ENCODE data around the gene CRHR2.
"Not testable (repeated sequence)": the region's sequence is repeated elsewhere in the genome, so short reads cannot be mapped to it uniquely, and the experiment has no call there.

CRHR2 gene

DNA sequence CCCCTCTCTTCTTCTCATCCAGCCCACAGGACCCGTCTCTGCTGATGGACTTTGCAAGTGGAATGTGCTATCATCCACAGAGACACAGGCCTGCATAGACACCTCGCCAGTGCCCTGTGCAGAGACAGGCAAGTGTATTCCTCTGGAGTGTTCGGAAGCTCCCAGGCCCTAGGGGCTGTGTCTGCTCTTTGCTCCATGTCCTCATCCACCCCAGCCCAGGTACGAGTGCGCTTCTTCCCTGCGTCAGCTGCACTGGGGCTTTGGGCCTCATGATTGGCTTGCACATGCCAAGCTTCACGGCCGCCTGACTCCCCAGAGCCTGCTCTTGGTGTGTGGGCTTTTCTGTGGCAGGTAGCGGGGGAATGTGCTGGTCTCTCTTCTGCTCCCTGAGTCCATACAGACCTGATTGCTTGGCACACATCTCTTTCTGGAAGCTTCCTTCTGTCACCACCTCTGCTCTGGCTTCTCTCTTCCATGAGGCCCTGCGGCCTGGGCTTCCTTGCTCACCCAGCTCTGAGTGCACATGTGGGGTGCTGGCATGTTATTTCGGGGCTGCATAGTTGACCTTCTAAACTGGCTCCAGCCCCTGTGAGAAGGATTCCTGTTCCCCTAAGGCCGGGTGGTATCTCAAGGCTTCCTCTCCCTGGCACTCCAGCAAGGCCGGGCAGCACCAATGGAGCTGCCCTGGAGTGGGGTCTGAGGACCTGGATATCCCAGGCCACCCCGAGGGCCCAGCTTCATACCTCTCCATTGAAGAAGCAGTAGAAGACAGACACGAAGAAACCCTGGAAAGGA is 27.8 kb downstream of the CRHR2 start:
- no peak for DNase-seq (ENCODE audit: low read depth)

DNA sequence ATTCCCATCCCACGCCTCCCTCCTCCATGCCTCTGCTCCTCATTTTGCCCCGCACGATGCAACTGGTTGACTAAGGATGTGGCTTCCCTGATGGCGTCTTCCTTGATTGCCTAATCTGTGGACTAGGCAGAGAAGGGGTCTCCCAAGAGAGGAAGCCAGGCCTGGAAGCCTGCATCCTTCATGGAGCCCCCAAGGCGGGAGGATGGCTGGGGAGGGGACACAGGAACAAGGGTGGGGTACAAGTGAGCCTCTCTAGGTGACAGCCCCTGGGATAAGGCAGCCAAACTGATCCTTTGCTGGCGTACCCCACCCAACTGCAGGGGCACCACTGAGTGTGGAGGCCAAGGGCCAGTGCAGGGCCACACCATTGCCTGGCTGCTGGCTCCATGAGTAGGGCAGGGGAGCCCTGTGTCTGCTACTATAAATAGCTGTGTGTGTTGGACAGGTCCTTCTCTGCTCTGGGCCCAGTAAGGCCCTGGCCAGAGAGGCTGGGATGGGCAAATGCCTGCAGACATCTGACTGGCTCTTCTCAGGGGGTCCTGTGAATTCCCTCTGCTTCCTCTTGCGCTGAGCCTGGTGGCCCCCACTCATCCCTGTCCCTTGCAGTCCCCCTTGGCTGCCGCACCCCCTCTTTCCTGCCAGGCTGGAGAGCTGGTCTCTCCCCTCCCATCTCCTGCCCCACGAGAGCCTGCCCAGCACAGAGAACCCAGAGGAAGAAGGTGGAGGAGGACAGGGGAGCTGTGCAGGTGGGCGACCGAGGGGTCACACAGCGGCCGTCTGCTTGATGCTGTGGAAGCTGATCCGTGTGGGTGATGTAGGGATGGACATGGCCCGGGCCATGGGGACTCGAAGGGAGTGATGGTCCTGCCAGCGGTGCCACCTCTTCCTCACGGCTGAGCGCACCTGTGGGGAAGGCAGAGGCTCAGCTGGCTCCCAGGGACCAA is 29.3 kb downstream of the CRHR2 start:
- DNase-seq (ENCODE audit: low read depth): no peak

DNA sequence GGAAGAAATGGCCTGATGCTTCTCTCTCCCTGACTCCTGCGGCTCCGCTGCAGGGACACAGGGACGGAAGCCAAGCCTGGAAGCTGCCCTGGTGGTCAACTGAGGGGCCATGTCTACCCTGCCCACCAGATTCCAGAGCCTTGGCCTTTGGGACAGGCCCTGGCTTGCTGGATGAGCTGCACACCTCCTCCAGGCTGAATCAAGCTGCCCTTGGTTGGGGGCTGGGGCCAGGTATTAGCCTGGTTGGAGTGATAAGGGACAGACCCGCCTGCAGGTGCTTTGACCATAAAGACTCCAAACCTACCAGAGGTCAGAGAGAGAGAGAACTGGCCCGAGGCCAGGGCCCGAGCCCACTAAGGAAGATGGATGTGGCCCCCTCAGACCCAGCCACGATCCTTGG is 30.1 kb downstream of the CRHR2 start:
- no peak for DNase-seq (ENCODE audit: low read depth)

DNA sequence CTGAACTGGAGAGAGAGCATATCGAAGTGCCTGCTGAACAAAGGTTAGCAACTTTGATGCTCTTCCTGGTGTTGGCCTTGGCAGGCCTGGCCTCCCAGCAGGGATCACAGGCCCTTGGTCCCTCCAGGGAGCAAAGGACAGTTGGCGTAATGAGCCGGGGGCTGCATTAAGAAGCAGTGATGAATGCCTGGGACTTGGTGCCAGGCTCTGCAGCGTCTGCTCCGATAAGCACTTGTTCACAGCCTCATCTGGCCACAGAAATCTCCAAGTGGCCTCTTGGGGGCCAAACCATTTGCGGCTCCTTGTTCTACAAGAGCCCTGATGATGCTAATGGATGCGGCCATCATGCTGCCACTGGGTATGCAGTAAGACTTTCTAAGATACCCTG is 31.8 kb downstream of the CRHR2 start:
- no peak for DNase-seq (ENCODE audit: low read depth)

DNA sequence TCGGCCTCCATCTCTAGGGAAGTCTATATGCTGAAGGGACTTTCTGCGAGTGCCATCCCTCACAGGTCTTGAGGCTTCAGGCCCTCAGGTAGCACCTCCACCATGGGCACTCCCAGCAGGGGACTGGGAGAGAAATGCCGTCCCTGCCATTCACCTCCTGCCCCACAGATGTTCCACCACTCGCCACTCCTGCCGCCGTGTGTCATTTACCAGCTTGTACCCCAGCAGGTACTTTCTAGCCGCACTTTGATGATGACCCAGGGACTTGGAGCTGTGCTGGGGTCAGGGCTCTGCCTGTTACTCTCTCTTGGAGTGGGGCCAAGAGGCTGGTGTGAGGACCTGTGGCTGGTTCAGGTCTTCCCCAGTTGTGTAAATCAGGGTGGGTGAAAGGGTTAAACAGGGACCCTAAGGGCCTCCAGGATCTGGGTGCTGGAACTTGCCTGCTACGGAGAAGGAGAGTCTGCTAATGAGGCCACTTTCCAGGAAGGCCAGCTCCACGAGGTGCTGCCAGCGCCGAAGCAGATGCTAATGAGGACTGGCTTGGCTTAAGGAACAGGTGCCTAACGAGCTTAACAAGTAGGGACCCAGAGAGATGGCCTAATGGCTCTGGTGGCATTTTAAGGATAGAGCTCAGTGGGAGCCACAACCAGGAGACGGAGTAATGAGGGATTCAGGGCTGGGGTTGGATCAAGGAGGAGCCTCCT is 32.4 kb downstream of the CRHR2 start:
- DNase-seq (ENCODE audit: low read depth): no peak

DNA sequence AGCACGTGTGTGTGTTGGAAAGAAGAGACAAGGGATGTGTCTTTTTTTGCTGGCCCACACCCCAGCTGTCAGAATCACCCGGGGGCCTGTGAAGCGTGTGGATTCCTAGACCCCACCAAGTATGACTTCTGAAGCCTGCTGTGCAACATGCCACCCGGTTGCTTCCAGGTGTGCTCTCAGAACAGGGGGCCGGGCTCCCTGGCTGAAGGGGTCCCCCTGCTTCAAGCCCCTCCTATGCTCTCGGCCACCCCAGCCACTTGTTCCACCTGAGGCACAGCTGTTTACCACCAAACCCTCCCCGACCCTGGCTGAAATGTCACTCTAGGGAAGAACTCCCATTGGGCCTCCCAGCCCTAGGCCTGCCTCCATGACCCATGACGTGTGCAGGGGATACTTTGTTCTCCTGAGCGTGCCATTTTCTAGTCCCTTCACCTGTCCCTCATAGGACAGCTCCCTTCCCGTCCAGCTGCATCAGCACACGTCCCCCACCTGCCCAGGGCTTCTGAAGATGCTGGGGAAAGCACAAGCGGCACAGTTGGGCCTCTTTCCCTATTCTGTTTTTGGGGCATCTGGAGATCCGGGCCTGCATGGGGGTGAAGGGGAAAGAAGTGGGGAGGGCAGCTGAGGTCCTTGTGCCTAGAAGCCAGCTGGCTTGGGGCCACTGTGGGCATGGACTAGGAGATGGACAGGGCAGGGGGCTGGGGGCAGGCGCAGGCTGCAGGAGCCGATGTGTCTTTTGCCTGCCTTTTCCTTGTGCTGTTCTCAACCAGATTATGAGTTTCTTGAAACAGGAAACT is 33.3 kb downstream of the CRHR2 start:
- DNase-seq (ENCODE audit: low read depth): no peak

DNA sequence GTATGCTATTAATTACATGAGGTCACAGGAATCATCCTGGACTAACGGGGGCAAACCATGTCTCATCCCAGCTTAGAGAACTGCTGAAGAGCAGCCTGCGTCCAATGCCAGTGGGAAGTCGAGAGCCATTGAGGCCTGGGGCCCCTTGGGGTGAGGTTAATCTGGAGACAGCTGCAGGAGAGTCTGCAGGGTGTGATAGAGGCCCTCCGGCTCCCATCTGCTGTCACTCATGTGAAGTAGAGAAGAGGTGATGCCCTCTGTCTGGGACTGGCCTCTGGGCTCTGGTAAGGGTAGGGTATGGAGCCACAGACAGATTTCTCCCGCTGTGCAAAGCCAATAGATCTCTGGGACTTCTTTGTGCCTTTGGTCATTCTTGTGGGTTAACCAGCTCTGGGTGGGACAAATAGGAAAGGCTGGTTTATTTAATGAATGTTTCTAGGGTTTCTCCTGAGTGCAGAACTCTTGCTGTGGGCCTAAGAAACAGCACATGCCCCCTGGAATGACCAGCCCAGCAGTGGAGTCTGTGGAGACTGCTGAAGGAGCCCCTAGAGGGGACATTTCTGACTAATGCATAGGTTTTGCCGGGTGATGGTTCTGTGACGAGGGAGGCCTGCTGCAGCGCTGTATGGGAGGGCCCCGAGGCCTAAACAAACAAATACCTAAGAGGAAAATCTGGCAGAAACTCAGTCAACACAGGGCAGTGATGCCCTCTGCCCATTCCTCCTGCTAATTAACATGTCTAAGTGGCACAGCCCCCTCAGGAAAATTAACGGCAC is 34.5 kb downstream of the CRHR2 start:
- no peak for DNase-seq (ENCODE audit: low read depth)

DNA sequence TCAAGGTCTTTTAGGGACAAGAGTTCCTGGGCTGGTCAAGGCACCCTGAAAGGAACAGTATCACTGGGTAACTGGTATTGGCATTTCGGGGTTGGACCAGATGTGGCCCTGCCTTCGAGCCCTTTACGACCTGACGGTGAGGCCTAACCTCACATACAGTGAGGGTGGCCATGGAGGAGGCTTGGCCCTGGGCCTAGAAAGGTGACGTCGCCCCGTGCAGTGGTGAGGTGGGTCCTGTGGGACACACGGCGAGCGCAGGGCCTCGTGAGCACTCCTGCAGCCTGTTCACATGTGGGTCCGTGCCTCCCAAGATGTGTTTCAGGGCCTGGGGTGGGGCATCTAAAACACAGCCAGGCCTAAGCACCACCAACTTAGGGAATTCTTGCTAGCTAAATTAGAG is 36.1 kb downstream of the CRHR2 start:
- no peak for DNase-seq (ENCODE audit: low read depth)

DNA sequence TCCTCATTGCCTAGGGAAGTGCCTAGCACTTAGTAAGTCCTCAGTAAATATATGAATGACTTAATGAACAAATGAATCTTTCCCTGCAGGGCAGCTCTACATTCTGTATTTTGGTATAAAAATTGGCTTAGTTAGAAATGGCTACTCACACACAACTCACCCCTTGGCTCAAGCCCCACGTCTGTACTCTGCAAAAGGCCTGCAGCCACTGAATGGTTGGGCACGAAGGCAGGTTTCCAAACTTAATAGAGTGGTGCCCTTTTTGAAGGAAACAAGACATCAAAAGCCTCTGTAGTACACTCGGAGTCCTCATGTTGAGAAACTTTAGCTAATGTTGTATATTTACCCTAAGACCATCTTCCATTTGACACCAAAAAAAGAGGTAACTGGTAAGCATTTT is 36.6 kb downstream of the CRHR2 start:
- no peak for DNase-seq (ENCODE audit: low read depth)

DNA sequence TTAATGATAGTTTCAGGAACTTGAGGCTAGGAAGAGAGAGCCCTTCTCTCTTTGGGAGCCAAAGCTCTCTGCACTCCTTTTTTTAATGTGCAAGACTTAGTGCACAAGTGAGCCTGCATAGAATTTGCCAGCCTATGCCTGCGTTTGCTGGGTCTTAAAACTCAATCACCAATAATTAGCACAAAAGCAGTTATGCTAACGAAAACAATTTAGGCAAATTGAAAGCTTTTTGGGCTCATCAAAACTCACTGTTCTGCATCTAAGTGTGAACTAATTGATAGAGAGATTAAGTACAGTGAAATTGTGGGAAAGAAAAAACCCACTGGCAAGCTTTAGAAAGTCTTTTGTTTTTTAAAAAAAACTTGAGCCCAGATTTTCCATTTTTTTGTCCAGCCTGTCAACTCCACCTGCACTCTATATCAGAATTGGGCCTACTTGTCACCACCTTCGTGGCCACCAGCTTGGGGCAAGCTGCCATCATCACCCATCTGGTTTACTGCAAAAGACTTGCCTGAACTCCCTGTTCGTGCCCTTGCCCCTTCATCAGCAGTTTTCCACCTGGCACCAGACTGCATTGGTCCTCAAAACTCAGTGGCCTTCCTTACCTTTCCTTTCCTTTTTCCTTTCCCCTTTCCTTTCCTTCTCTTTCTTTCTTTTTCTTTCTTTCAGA is 37.8 kb downstream of the CRHR2 start:
- no peak for DNase-seq (ENCODE audit: low read depth)

DNA sequence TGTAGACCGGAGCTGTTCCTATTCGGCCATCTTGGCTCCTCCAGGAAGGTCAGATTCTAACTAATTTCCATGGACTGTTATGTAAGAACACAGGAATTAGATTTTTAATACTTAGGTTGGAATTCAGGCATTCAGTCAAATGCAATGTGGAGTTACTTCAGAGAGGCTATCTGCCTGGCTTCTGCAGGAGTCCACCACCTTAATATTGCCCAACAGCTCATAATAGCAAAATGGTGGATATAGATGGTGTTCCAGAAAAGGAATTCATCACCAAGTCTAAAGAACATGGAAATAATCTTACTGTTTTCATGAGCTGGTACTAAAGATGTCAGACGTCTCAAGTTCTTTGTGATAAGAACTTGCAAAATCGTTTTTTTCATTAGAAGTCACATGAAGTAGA is 39.5 kb downstream of the CRHR2 start:
- DNase-seq (ENCODE audit: low read depth): no peak

DNA sequence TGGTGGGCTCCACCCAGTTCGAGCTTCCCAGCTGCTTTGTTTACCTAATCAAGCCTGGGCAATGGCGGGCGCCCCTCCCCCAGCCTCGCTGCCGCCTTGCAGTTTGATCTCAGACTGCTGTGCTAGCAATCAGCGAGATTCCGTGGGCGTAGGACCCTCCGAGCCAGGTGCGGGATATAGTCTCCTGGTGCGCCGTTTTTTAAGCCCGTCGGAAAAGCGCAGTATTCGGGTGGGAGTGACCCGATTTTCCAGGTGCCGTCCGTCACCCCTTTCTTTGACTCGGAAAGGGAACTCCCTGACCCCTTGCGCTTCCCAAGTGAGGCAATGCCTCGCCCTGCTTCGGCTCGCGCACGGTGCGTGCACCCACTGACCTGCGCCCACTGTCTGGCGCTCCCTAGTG is 39.9 kb downstream of the CRHR2 start:
- DNase-seq (ENCODE audit: low read depth): not testable (repeated sequence)

DNA sequence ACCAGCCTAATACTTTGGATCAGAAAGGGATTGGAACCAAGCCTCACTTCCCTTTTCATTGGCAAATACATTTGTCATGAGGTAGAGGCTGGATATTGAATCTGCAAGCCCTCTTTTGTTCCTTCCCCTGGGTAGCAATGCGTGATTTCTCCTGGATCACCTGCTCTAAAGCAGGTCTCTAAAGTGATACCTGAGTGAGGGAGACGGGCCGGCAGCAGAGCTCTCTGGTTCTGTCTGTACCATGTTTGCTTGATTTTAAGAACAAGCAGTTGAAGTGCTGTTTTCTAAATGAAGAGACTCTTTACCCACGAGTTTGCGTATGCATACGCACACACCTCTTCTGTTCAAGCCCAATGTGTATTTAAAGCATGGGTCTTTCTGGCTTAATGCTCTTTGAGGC is 46.5 kb downstream of the CRHR2 start:
- no peak for DNase-seq (ENCODE audit: low read depth)

DNA sequence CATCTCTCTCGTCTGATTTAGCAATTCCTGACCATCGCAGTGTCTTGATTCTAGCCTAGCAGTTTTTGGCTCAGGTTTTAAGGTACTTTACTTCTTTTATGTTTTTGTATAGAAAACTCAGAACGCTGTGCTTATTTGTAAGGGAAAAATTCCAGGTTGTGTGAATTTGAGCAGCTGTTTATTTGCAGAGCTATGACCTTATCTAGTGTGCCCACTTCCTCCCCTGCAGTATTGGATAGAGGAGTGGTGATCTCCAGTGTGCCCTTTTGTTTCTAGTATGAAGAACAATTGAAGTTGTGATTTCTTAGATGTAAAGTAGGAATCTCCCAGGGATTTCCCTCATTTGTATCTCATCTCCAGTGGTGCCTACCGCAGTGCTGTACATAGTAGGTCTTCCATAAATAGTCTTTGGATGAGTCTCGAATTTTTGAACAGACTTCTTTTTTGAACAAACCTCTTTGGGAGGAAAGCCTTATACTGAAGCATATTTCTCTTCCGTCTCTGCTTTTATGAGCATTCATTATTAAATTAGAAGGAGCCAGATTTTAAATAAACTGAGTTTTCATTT is 47.5 kb downstream of the CRHR2 start:
- no peak for DNase-seq (ENCODE audit: low read depth)

DNA sequence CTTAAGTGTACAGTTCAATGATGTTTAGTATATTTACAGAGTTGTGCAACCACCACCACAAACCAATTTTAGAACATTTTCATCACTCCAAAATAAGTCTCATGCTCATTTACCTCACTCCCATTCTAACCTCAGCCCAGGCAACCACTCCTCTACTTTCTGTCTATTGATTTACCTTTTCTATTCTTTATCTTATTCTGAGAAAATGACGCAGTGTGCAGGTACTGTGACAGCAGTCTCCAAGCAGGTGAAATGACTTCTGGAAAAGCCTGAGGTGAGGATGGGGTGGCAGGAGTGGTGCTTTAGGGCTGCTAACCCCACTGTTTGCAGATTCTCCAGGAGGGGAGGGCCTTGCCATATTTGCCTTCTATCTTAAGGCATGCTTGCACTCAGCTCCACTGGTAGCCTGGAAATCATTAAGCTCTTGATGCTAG is 48.0 kb downstream of the CRHR2 start:
- DNase-seq (ENCODE audit: low read depth): no peak

DNA sequence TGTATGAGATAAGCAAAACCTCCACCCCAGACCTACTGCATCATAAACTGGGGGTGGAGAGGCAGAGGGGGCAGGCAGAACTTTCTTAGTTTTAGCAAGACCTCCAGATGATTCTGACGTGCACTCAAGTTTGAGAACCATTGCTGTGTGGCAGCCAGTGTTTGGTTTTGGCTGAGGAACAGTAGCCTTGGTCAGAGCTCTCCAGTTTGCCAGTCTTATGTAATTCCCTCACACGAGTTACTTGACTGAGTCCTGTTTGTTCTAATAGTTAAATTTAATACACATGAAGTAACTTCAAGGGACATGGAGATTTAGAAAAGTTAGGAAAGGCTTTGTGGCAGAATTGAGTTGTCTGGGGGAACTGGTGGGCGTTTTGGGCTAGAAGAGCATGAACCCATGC is 49.0 kb downstream of the CRHR2 start:
- no peak for DNase-seq (ENCODE audit: low read depth)

DNA sequence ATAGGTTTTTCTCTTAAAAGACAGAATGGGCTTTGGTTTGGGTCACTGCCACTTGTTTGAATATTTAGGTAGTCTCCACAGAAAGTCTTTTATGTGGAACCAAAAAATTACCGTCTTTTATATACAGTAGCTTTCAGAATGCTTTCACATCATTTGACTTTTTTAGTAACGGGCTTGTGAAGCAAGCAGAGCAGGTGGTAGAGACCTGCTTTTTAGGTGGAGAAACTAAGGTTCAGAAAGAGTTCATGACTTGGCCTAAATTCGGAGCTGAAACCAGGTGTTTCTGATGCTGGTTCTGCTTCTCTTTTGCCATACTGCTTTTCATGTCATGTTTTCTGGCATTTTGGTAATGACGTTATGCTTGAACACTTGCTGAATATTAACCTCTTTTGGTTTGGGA is 51.3 kb downstream of the CRHR2 start:
- no peak for DNase-seq (ENCODE audit: low read depth)

DNA sequence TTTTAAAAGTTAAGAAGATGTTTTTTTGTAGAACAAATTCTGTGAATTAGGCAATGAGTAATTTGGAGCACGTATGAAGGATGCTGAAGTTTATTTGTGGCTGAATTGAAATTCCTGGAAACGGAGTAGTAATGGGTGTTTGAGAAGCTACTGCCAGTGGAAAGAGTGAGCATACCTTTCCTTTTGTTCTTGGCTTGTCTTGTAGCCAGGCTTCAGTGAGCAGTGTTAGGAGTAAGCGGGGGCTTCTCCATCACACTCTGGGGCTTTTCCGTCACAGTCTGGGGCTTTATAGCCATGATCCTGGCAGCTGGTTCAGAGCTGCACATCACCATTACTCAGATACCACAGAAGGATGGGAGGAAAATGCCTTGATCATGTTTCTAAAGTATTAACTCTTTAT is 55.2 kb downstream of the CRHR2 start:
- no peak for DNase-seq (ENCODE audit: low read depth)

DNA sequence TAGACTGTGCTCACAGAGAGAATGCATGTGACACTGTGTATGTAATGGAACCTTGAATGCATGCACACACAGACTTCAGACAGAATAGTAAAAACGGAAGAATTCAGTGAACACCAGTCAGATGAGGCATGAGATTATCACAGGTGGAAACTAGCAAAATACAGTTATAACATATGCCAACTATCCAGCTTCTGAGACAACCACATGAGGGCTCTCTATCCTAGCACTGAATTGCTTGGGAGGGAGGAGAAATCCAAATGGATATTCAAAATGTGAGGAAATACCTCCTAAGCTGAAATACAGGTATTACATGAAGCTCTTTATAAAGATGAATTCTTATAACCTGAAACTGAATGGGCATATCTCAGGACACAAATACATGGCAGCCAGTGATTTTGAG is 57.0 kb downstream of the CRHR2 start:
- no peak for DNase-seq (ENCODE audit: low read depth)

DNA sequence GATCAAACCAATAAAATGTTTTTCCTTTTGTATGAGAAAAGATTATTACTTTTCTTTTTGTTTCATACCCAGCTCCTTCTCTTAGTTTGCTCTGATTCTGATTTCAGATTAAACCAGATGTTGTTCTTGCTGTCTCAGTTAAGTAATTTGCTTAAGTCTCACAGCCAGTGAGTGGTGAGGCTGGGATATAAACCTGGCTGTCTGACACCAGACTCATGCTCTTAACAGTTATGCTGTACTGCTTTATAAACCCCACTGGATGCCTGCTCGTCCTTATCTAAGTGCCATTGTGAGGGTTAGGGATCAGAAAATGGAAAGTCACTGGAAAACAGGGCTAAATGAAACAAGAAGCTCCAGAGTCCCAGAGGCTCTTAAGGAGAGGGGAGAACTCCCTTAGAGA is 63.3 kb downstream of the CRHR2 start:
- DNase-seq (ENCODE audit: low read depth): no peak
